GM18499 (cell line): ENCODE results near the gene LRRC1.

ENCODE experiments used
- ATAC-seq: cut with Tn5 transposase; IDR thresholded peaks from one replicate; pipeline ENCODE4 v1.9.1; 2021; ENCODE audit warnings: moderate number of reproducible peaks; ENCODE audit not compliant: insufficient read depth, unreplicated experiment

LRRC1 gene

GRCh38 chr6:53813096-53813495 is 18.3 kb downstream of the LRRC1 start:
- no peak for ATAC-seq

GRCh38 chr6:53813801-53814200 is 19.0 kb downstream of the LRRC1 start:
- ATAC-seq: no peak

- no peak for ATAC-seq
Observed at GRCh38 chr6:53814353-53814752, 19.5 kb downstream of the LRRC1 start.

GRCh38 chr6:53815381-53816119 is 20.7 kb downstream of the LRRC1 start:
- ATAC-seq: no peak

DNA sequence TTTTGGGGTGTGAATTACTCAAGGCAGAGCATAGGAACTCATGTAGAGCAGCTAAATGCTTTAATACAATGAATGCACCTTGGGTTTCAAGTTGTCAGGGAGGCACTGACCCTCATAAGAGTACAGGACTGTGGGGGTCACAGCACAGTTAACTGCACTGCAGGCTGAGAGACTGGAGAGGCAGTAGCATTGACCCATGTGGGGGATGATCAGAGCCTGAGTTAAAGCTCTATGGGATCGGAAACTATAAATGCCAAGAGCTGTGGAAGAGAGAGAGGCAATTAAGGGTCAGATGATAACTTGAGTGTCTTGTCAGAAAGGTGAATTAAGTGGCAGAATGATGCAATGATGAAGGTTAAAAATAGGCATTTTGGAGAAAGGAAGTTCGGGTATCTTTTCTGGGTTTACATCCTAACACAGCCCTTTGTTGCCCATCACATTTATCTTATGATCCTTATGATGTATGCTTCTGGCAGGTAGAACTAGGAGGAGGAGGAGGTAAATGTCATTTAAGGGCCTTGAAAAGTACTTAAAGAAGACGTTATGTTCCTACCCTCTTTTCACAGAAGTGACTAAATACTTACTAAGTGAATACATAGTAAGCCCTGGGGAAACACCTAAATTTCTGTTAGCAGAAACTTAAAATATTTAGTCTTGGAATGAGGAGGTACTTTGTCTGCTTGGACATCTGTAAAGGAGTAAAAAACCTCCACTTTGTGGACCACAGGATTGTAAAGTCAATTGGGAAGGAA is 24.2 kb downstream of the LRRC1 start:
- ATAC-seq: no peak

DNA sequence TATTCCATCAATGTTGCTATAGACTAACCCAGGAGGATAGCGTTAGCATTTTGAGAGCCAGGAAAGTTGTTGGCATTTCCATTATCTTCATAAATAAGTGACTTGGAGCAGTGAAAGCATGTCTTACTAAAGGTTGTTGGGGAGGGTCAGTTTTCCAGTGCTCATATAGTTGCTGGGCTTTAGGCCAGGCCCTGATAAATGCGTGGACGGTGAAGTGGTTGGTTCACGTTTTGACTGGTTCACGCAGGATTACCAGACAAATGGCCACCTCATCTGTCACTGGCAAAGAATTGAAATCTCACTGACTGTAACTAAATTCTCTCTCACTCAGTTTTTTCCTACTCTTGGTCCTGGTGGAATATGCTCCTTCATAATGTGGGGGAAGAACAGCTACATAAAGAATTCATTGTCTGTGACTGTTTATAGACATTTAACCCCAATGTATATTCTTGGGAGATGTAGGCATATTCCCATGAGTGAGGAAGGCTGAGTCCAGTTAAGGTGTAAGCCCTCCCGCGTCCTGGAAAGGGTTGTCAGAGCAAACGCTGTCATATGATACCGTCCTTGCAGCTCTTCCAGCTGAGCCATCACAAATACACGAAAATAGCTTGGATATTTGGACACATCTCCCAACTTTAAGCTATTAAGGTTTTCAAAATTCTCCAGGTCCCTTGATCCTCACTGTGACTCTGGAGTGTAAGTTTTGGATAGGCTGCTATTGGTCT is 27.8 kb downstream of the LRRC1 start:
- no peak for ATAC-seq

GRCh38 chr6:53824714-53825113 is 29.9 kb downstream of the LRRC1 start:
- ATAC-seq: no peak

- ATAC-seq: no peak
Observed at GRCh38 chr6:53825532-53826321, 30.9 kb downstream of the LRRC1 start.

DNA sequence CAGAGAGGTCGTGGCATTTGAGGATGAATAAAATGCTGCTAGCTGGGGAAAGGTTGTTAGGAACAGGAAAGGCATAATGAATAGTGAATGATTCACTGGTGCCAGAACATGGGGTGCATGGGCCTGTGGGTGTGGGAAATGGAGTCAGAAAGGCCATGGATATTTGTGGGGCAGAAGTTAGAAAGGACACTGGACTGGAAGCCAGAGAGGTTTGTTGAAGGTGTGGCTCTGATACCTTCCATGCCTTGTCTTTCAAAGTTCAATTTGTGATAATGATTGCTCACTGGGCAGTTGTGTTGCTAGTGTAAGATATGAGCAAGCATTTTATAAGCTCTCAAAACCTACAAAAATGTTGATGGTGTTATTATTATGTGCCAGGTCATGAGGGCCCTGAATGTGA is 32.7 kb downstream of the LRRC1 start:
- ATAC-seq: no peak

GRCh38 chr6:53828215-53828614 is 33.4 kb downstream of the LRRC1 start:
- ATAC-seq: no peak

GRCh38 chr6:53828966-53829697 is 34.3 kb downstream of the LRRC1 start:
- ATAC-seq: no peak

DNA sequence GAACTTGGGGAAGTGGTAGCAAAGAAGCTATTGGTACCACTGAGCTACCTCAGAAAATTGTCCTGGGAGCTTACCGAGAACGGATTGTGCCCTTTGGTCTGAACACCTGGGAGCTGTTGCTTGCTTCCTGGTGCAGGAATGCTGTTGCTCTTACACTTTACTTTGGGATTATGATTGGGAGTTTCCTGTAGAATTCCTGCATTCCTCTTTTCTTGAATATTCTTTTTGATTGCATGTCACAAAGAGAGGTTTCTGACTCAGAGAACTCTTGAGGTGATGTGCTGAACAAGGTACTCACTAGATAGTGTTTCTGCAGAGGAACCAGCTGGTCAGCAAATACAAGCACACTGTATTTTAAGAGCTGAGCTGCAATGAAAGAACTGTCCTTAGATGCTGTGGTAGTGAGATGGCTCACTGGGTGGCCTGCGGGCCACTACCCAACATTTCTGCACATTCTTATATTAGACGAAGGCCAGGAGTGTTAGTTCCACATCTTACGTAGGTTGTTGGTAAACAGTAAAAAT is 35.0 kb downstream of the LRRC1 start:
- ATAC-seq: no peak

- ATAC-seq: no peak
Observed at GRCh38 chr6:53830366-53830765, 35.6 kb downstream of the LRRC1 start.

- no peak for ATAC-seq
Observed at GRCh38 chr6:53831081-53831869, 36.5 kb downstream of the LRRC1 start.

- ATAC-seq: no peak
Observed at GRCh38 chr6:53831936-53832660, 37.3 kb downstream of the LRRC1 start.

DNA sequence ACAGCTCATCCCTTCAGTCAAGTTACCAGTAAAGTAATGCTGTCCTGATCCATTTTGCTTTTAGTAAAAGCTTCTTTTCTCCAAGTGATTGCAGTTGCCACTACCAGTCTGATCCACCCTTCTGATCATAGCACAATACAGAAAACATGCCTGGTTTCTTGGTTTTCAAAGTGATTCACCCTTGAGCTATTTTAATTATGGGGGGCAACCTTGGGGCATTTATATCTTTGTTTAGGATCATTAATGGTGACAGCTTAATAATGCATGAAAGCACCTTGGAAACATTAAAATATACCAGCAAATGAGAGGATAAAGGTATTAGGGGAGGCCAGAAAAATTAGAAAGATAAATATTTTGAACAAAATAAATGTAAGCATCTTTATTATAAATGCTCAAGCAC is 38.4 kb downstream of the LRRC1 start:
- ATAC-seq: no peak

GRCh38 chr6:53834132-53834531 is 39.3 kb downstream of the LRRC1 start:
- no peak for ATAC-seq
